ENCODE data around the gene RYR2.
"Not testable (repeated sequence)": the region's sequence is repeated elsewhere in the genome, so short reads cannot be mapped to it uniquely, and the experiment has no call there.

Gene RYR2

DNA sequence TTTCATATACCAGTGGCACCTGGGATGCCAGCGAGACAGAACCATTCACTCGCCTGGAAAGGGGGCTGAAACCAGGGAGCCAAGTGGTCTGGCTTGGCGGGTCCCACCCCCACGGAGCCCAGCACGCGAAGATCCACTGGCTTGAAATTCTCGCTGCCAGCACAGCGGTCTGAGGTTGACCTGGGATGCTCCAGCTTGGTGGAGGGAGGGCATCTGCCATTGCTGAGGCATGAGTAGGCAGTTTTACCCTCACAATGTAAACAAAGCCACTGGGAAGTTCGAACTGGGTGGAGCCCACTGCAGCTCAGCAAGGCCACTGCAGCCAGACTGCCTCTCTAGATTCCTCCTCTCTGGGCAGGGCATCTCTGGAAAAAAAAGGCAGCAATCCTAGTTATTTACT, 778.6 kb downstream of the RYR2 start:
- not testable (repeated sequence) for DNase-seq

DNA sequence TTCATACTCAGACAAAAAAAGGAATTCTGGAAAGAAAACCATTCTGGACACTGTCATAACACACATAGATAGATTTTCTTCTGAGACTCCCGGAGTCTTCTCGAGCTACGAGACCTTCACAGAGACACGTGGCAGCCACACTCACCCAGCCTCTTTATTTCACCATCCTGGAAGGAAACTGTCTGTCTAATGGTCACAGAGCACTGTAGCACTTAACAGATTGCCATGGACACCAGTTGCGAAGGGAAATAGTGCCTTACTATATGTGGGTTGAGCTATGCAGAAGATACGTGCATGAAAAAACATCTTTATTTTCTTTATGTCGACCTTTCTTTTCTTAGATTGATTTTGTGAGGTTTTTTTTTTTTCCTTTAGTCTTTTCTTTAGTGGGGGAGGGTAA, 790.9 kb downstream of the RYR2 start:
- DNase-seq = no peak

GRCh38 chr1:237834048-237834447, 792.1 kb downstream of the RYR2 start:
- DNase-seq = no peak

DNA sequence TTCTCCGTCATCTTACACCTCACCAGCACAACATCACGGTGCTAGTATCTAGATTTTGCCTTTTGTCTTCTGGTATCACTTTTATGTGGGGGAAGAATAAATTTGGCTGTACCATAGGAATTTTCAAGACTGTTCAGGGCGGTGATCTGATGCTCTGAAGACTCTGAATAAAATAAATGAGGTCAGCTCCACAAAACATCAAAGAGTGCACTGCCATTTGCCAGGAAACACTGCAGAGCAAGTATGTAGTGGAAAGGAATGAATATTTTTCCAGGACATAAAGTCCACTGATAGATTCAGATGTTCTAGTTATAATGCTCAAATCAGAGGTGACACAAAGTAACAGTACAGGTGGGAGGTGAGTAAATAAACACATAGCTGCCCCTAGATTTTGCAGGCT, 792.5 kb downstream of the RYR2 start:
- no peak for DNase-seq

DNA sequence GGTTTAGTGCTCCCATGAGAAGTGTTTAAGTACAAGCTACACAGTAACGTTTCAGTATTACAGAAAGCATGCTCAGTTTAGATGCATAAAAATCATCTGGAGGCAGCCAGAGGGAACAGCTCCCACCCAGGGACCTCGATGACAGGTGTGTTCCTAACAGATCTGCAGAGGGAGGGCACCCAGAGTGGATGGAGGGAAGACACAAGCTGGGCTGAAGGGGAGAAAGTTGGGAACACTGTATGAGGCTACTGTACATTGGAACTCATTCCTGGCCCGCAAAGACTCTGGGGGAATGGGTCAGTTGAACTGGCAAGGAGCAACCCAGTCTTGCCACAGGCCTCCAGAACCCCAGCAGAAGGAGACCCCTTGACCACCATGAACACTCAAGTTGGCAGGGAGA, 796.3 kb downstream of the RYR2 start:
- DNase-seq = no peak

DNA sequence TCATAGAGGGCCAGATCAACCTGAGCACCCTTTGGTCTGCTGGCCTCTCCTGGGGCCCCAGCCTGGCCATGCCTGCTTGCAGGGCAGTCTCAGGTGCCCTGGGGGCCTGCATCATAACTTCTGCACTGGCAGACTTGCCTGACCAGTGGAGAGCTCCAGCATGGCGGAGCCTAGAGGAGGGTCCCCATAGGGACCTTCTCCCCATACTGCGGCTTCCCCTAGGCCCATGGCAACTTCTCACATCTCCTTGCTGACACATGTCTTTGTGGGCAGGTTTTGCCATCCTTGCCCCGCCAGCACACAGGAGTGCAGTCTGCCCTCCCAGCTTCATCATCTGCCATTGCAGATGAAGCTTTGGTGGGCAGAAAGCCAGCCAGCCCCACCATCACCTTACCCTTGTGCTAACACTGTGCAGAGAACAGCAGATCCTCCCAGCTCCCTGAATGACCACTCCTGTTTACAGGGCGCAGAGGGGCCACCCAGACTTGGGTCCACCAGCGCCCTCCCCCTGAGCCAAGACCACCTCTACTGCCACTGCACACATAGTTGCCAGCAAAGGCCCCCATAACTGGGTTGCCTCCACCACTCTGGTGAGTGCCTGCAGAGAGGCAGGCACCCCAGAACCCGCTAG, 797.0 kb downstream of the RYR2 start:
- DNase-seq = no peak

GRCh38 chr1:237841485-237841884, 799.5 kb downstream of the RYR2 start:
- DNase-seq = no peak

GRCh38 chr1:237843516-237843915, 801.5 kb downstream of the RYR2 start:
- not testable (repeated sequence) for DNase-seq

DNA sequence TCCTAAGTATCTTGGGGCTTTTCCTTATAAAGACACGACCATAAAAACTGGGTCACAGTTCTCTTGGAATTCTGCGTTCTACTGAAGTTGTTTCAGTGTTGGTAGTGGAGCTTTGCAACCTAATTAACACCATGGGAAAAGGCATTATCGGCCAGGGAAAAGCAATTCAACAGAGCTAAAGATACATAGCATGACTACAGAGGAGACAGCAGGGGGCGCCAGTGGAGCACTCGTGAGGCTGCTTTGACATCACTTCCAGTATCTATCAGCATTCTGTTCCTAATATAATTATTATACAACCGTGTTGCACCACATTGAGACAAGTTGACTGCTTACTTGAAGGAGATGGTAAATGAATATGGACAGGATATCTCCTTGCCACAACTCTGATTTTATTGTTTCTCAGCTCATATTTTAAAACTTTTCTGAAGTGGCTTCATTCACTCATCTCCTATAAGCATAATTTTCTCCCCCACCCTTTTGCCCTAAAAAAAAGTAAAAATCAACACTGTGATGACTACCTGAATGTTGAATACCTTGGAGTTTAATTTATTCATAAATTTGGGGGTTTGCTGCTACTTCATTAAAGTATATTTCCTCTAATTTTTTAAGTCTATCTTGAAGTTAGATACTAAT, 809.3 kb downstream of the RYR2 start:
- DNase-seq = no peak

DNA sequence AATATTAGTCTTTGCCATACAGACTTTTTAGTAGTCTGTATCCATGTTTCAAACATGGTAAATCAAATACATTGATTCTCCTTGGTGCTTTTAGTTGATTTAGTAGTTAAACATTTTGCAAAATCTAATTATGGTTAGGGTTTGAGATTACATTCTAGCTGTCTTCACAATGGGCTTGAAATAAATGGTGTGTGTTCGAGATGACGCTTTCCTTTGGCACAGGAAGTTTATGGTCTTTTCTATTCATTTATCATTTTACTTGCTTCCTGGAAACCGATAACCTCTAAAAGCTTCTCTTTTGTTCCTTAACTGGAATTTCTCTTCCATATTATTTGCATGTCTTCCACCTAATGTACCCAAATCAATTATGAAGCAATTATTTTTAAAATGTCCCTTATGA, 810.4 kb downstream of the RYR2 start:
- no peak for DNase-seq

- no peak for DNase-seq
These were observed 815.5 kb downstream of the RYR2 start for GRCh38 chr1:237857455-237857854.

- DNase-seq = no peak
These were observed 817.0 kb downstream of the RYR2 start for GRCh38 chr1:237858992-237859391.

GRCh38 chr1:237861944-237862343, 820.0 kb downstream of the RYR2 start:
- no peak for DNase-seq

DNA sequence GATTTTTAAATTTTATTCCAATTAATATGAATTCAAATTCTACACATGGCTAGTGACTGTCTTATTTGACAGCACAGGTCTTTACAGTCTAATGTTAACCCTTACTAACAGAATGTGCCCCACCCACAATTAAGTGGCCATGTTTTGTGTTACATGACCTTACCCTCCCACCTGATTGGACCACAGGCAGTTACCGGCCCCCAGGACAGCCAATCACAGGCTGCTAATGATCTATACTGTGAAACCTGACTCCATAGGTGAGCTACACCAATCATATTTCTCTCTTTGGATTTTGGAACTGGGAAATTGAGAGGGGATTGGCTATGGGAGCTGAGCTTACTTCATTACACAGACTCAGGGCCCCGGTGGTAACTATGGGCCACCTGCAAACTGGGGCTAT, 821.2 kb downstream of the RYR2 start:
- DNase-seq = no peak

- no peak for DNase-seq
These were observed 822.6 kb downstream of the RYR2 start for GRCh38 chr1:237864338-237865244.

GRCh38 chr1:237867380-237867888, 825.5 kb downstream of the RYR2 start:
- DNase-seq = no peak

- no peak for DNase-seq
These were observed 827.0 kb downstream of the RYR2 start for GRCh38 chr1:237868817-237869600.

GRCh38 chr1:237873487-237874211, 831.7 kb downstream of the RYR2 start:
- no peak for DNase-seq

GRCh38 chr1:237875291-237875690, 833.3 kb downstream of the RYR2 start:
- DNase-seq = no peak

- no peak for DNase-seq
These were observed 835.6 kb downstream of the RYR2 start for GRCh38 chr1:237877631-237878030.

DNA sequence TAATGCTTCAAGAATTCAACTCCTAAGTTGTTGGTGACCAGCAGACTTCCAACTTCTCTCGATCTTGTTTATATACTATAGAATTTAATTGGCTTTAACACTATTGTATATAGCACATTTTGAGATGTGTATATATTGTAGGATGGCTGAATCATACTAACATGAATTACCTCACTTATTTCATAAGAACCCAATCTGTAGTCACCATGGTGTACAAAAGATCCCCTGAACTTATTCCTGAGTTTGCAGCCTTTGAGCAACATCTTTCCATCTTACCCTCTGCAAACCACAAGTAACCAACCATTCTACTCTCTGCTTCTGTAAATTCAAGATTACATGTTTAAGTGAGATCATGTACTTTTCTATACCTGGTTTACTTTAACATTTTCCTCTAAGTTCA, 836.4 kb downstream of the RYR2 start:
- no peak for DNase-seq

GRCh38 chr1:237879195-237879594, 837.2 kb downstream of the RYR2 start:
- DNase-seq = no peak
